H9 (cell line): ENCODE results near the gene TMEM59. TPM values are rescaled to one million over a fixed set of nuclear protein-coding genes. Genes with fewer than 3 reads are reported as not detected.

Experiments
- DNase-seq: peaks from one replicate; pipeline ENCODE4 v3.0.0-alpha.2; 2017
- H2AFZ ChIP-seq: one replicate; pipeline ENCODE4 v1.6.1; 2013; ENCODE audit warnings: mild to moderate bottlenecking, low read length, control low read depth, moderate library complexity
- H2AK5ac ChIP-seq: 2 replicates; pipeline ENCODE4 v1.6.1; 2013; ENCODE audit warnings: low read length, control low read depth, mixed read lengths; ENCODE audit not compliant: insufficient read length
- H2BK120ac ChIP-seq: one replicate; pipeline ENCODE4 v1.6.1; 2013; ENCODE audit warnings: low read depth, mild to moderate bottlenecking, low read length, control low read depth, inconsistent platforms; ENCODE audit not compliant: poor library complexity, severe bottlenecking
- H2BK12ac ChIP-seq: 2 replicates; pipeline ENCODE4 v1.6.1; 2013; ENCODE audit warnings: low read length, control low read depth, mixed read lengths, low read depth; ENCODE audit not compliant: insufficient read length
- H2BK15ac ChIP-seq: 2 replicates; pipeline ENCODE4 v1.6.1; 2013; ENCODE audit warnings: low read depth, low read length, control low read depth
- H2BK20ac ChIP-seq: one replicate; pipeline ENCODE4 v1.6.1; 2013; ENCODE audit warnings: low read depth, mild to moderate bottlenecking, low read length, control low read depth, inconsistent platforms; ENCODE audit not compliant: poor library complexity, severe bottlenecking
- H2BK5ac ChIP-seq: 2 replicates; pipeline ENCODE4 v1.6.1; 2013; ENCODE audit warnings: low read length, control low read depth, mixed read lengths; ENCODE audit not compliant: insufficient read length
- H3K14ac ChIP-seq: 2 replicates; pipeline ENCODE4 v1.6.1; 2013; ENCODE audit warnings: low read length, control low read depth; ENCODE audit not compliant: insufficient read depth
- H3K18ac ChIP-seq: 2 replicates; pipeline ENCODE4 v1.6.1; 2013; ENCODE audit warnings: low read depth, mild to moderate bottlenecking, mixed read lengths, low read length, control low read depth; ENCODE audit not compliant: insufficient read length
- H3K23ac ChIP-seq: 2 replicates; pipeline ENCODE4 v1.6.1; 2013; ENCODE audit warnings: low read length, control low read depth, mixed read lengths, low read depth; ENCODE audit not compliant: insufficient read length
- H3K23me2 ChIP-seq: 2 replicates; pipeline ENCODE4 v1.6.1; 2013; ENCODE audit warnings: low read depth, mild to moderate bottlenecking, mixed read lengths, low read length, control low read depth; ENCODE audit not compliant: insufficient read length, poor library complexity, severe bottlenecking
- H3K27ac ChIP-seq: 2 replicates; pipeline ENCODE4 v1.5.1; 2013; ENCODE audit warnings: low read length, control low read depth, mixed read lengths, low read depth; ENCODE audit not compliant: insufficient read length
- H3K27me3 ChIP-seq: 2 replicates; pipeline ENCODE4 v1.6.1; 2013; ENCODE audit warnings: low read length, control low read depth, inconsistent platforms; ENCODE audit not compliant: insufficient read depth
- H3K4ac ChIP-seq: 2 replicates; pipeline ENCODE4 v1.6.1; 2013; ENCODE audit warnings: low read depth, mild to moderate bottlenecking, control low read depth, inconsistent platforms, low read length, moderate library complexity
- H3K4me1 ChIP-seq: 2 replicates; pipeline ENCODE4 v1.6.1; 2013; ENCODE audit warnings: low read length, control low read depth, inconsistent platforms; ENCODE audit not compliant: insufficient read depth
- H3K4me2 ChIP-seq: 2 replicates; pipeline ENCODE4 v1.6.1; 2013; ENCODE audit warnings: low read length, control low read depth, mixed read lengths; ENCODE audit not compliant: insufficient read length, insufficient read depth
- H3K56ac ChIP-seq: 2 replicates; pipeline ENCODE4 v1.6.1; 2013; ENCODE audit warnings: low read depth, mild to moderate bottlenecking, mixed read lengths, low read length, control low read depth; ENCODE audit not compliant: insufficient read length
- H3K79me1 ChIP-seq: 2 replicates; pipeline ENCODE4 v1.6.1; 2013; ENCODE audit warnings: low read depth, mild to moderate bottlenecking, moderate library complexity, low read length, control low read depth, inconsistent platforms; ENCODE audit not compliant: insufficient read depth, poor library complexity, severe bottlenecking
- H3K79me2 ChIP-seq: 2 replicates; pipeline ENCODE4 v1.6.1; 2013; ENCODE audit warnings: low read length, control low read depth, inconsistent platforms; ENCODE audit not compliant: insufficient read depth
- H3K9ac ChIP-seq: 2 replicates; pipeline ENCODE4 v1.6.1; 2013; ENCODE audit warnings: low read length, control low read depth, mixed read lengths; ENCODE audit not compliant: insufficient read length; ENCODE audit errors: extremely low read depth
- H3K9me3 ChIP-seq: one replicate; pipeline ENCODE4 v1.6.1; 2013; ENCODE audit warnings: low read depth, low read length, inconsistent platforms; ENCODE audit not compliant: control insufficient read depth
- H3T11ph ChIP-seq: one replicate; pipeline ENCODE4 v1.6.1; 2013; ENCODE audit warnings: mild to moderate bottlenecking, low read length, control low read depth, inconsistent platforms
- H4K20me1 ChIP-seq: one replicate; pipeline ENCODE4 v1.6.1; 2013; ENCODE audit not compliant: control insufficient read depth, insufficient read length, insufficient read depth
- H4K5ac ChIP-seq: 2 replicates; pipeline ENCODE4 v1.6.1; 2013; ENCODE audit warnings: low read depth, mild to moderate bottlenecking, mixed read lengths, low read length, control low read depth; ENCODE audit not compliant: insufficient read length
- H4K8ac ChIP-seq: replicated peaks from 2 replicates; pipeline ENCODE4 v1.6.1; 2013; ENCODE audit warnings: low read length, control low read depth, mixed read lengths, low read depth; ENCODE audit not compliant: insufficient read length
- H4K91ac ChIP-seq: 2 replicates; pipeline ENCODE4 v1.6.1; 2013; ENCODE audit warnings: low read depth, mild to moderate bottlenecking, moderate library complexity, mixed read lengths, low read length, control low read depth; ENCODE audit not compliant: insufficient read length
- H3K27ac Mint-ChIP-seq, 3 experiments: 2 replicates in 2 of 3; 3 replicates in 1 of 3; pipeline ENCODE4 v1.8.0; 2020 to 2021; ENCODE audit warnings: mixed read lengths in 3 of 3, mild to moderate bottlenecking in 1 of 3, moderate library complexity in 1 of 3
- H3K27me3 Mint-ChIP-seq: 2 replicates; pipeline ENCODE4 v1.8.0; 2021; ENCODE audit warnings: low read depth, mild to moderate bottlenecking, moderate library complexity, mixed read lengths
- H3K36me3 Mint-ChIP-seq, 3 experiments: 2 replicates in 2 of 3; 3 replicates in 1 of 3; pipeline ENCODE4 v1.8.0; 2020 to 2021; ENCODE audit warnings: low read depth in 3 of 3, mixed read lengths in 3 of 3; ENCODE audit not compliant: insufficient read depth in 1 of 3
- H3K4me1 Mint-ChIP-seq, 2 experiments: 2 replicates each; pipeline ENCODE4 v1.8.0; 2020; ENCODE audit warnings: mixed read lengths in 2 of 2
- H3K4me3 Mint-ChIP-seq, 2 experiments: 2 replicates in 1 of 2; 3 replicates in 1 of 2; pipeline ENCODE4 v1.8.0; 2020 to 2021; ENCODE audit warnings: mild to moderate bottlenecking in 2 of 2, mixed read lengths in 2 of 2, moderate library complexity in 1 of 2
- H3K9me3 Mint-ChIP-seq, 2 experiments: 2 replicates in 1 of 2; 3 replicates in 1 of 2; pipeline ENCODE4 v1.8.0; 2020; ENCODE audit warnings: mild to moderate bottlenecking in 2 of 2, mixed read lengths in 2 of 2, moderate library complexity in 1 of 2
- WGBS: extraction: QIAGEN DNeasy Blood & Tissue Kit; methylation state at CpG from one replicate; pipeline ENCODE4 v1.1.7; 2013; ENCODE audit warnings: missing lambda C conversion rate, low lambda C conversion rate, mixed read lengths; ENCODE audit not compliant: insufficient read length; ENCODE audit errors: extremely low coverage; 5-methylcytosine and 5-hydroxymethylcytosine counted together
- total RNA-seq: library from RNA; stranded (reverse); gene quantifications from 2 replicates; pipeline ENCODE4 v1.2.1, GENCODE V29; 2021
- TF ChIP-seq, protein P1 (sequence below): fragments of 200-600 bp; sonication (generic); conservative IDR thresholded peaks from 3 replicates; pipeline ENCODE4 v1.8.0; 2021; ENCODE audit warnings: antibody characterized with exemption, mild to moderate bottlenecking

Gene TMEM59
- total RNA-seq, 1 experiment from 2014 or later: 111 TPM

DNA sequence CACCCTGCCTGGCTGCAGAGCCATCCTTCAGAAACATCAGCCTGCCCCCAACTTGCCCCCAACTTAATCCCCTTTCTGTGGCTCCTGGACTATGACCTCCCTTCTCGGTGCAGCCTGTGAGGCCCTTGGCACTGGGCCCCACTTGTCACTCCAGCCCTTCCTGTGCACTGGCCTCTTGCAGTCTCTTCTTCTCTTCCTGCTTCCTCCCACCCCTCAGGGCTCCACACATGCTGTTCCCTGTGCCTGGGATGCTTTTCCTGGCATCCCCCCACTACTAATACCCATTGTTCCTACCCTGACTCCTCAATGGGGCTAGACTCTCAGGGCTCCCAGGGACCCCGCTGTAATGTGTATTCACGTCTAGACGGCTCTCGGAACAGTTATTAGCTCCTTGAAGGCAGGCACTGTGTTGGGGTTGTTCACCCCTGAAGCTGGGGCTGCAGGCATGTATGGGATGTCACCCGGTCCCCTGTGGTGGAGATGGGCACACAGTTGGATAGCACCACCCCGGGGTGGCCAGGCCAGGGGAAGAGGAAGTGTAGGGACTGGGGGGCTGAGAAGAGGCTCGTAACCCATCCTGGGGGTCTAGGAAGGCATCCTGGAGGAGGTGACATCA lies 39.5 kb downstream of the TMEM59 start:
- Mint-ChIP-seq H3K27ac (peak overlapping the region in 2 of 3 experiments; percentile 44 to 91; a peak in 2 of 7 replicates), H3K4me1 (peaks cover 8 to 10% of the 10 kb centered on the region in 2 experiments), H3K36me3 (no peaks in the 10 kb centered on the region), H3K4me3 (no peak overlapping the region), H3K9me3 (no peaks in the 10 kb centered on the region), H3K27me3 (peaks cover 1% of the 10 kb centered on the region)
- no peak overlapping the region for H2BK5ac ChIP-seq
- TF ChIP-seq, protein P1, sequence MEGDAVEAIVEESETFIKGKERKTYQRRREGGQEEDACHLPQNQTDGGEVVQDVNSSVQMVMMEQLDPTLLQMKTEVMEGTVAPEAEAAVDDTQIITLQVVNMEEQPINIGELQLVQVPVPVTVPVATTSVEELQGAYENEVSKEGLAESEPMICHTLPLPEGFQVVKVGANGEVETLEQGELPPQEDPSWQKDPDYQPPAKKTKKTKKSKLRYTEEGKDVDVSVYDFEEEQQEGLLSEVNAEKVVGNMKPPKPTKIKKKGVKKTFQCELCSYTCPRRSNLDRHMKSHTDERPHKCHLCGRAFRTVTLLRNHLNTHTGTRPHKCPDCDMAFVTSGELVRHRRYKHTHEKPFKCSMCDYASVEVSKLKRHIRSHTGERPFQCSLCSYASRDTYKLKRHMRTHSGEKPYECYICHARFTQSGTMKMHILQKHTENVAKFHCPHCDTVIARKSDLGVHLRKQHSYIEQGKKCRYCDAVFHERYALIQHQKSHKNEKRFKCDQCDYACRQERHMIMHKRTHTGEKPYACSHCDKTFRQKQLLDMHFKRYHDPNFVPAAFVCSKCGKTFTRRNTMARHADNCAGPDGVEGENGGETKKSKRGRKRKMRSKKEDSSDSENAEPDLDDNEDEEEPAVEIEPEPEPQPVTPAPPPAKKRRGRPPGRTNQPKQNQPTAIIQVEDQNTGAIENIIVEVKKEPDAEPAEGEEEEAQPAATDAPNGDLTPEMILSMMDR: no peak
- H3T11ph ChIP-seq: no peak overlapping the region
- H3K9me3 ChIP-seq: no peaks in the 10 kb centered on the region
- H2BK20ac ChIP-seq: no peak overlapping the region
- no peak overlapping the region for H3K23ac ChIP-seq
- no peak overlapping the region for H2AFZ ChIP-seq
- H3K79me2 ChIP-seq: no peaks in the 10 kb centered on the region
- no peak overlapping the region for H3K4me2 ChIP-seq
- H4K5ac ChIP-seq: no peak overlapping the region
- H3K18ac ChIP-seq: no peak overlapping the region
- no peaks in the 10 kb centered on the region for H3K27me3 ChIP-seq
- no peaks in the 10 kb centered on the region for H3K23me2 ChIP-seq
- no peaks in the 10 kb centered on the region for H3K4me1 ChIP-seq
- H2BK120ac ChIP-seq: no peak overlapping the region
- H3K27ac ChIP-seq: no peak overlapping the region
- H2AK5ac ChIP-seq: no peak overlapping the region
- no peak for DNase-seq
- no peak overlapping the region for H4K8ac ChIP-seq
- no peaks in the 10 kb centered on the region for H4K20me1 ChIP-seq
- H3K79me1 ChIP-seq: no peaks in the 10 kb centered on the region
- no peak overlapping the region for H2BK15ac ChIP-seq
- H4K91ac ChIP-seq: no peak overlapping the region
- no peak overlapping the region for H3K56ac ChIP-seq
- H3K4ac ChIP-seq: no peak overlapping the region
- H3K9ac ChIP-seq: no peak overlapping the region
- WGBS: no CpG with 5 or more reads among the region's 8 CpGs
- H2BK12ac ChIP-seq: no peak overlapping the region
- H3K14ac ChIP-seq: no peak overlapping the region
